GM18520 (cell line): ENCODE data around the gene ADAM21.
"Not testable (repeated sequence)": the region's sequence is repeated elsewhere in the genome, so short reads cannot be mapped to it uniquely, and the experiment has no call there.

Experiments used
- ATAC-seq: cut with Tn5 transposase; IDR thresholded peaks from one replicate; pipeline ENCODE4 v1.9.1; 2021; ENCODE audit not compliant: unreplicated experiment

ADAM21 gene

DNA sequence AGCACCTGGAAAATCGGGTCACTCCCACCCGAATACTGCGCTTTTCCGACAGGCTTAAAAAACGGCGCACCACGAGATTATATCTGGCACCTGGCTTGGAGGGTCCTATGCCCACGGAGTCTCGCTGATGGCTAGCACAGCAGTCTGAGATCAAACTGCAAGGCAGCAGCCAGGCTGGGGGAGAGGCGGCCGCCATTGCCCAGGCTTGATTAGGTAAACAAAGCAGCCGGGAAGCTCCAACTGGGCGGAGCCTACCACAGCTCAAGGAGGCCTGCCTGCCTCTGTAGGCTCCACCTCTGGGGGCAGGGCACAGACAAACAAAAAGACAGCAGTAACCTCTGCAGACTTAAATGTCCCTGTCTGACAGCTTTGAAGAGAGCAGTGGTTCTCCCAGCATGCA lies 23.5 kb downstream of the ADAM21 start:
- not testable (repeated sequence) for ATAC-seq

DNA sequence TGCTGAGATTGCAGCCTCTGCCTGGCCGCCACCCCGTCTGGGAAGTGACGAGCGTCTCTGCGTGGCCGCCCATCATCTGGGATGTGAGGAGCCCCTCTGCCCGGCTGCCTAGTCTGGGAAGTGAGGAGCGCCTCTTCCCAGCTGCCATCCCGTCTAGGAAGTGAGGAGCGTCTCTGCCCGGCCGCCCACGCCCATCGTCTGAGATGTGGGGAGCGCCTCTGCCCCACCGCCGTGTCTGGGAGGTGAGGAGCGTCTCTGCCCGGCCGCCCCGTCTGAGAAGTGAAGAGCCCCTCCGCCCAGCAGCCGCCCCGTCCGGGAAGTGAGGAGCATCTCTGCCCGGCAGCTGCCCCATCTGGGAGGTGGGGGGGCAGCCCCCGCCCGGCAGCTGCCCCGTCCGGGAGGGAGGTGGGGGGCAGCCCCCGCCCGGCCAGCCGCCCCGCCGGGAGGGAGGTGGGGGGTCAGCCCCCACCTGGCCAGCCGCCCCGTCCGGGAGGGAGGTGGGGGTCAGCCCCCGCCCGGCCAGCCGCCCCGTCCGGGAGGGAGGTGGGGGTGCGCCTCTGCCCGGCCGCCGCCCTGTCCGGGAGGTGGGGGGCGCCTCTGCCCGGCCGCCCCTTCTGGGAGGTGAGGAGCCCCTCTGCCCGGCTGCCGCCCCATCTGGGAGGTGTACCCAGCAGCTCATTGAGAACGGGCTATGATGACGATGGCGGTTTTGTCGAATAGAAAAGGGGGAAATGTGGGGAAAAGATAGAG lies 25.6 kb downstream of the ADAM21 start:
- not testable (repeated sequence) for ATAC-seq

DNA sequence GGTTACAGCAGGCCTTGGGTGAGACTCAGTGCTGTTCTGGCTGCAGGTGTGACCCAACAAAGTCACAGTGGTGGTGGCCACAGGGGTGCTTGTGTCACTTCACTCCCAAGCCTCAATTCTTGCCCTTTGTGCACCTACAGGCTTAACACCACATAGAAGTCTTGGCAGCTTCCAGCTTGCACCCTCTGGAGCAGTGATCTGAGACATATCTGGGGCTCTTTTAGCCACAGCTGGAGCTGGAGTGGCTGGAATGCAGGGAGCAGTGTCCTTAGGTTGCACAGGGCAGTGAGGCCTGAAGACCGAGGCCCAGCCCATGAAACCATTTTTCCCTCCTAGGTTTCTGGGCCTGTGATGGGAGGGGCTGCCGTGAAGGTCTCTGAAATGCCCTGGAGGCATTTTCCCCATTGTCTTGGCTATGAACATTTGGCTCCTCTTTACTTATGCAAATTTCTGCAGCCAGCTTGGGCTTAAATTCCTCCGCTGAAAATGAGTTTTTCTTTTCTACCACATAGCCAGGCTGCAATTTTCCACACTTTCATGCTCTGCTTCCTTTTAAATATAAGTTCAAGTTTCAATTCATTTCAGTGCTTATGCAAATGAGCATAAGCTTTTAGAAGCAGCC lies 37.7 kb downstream of the ADAM21 start:
- no peak for ATAC-seq

- ATAC-seq, result no peak
Observed at GRCh38 chr14:70498191-70498590, 46.2 kb downstream of the ADAM21 start.
